H9 (cell line): ENCODE measurements around the gene NPR1. TPM values are rescaled to one million over a fixed set of nuclear protein-coding genes. Genes with fewer than 3 reads are reported as not detected.

Experiments used
- DNase-seq: peaks from one replicate; pipeline ENCODE4 v3.0.0-alpha.2; 2017
- H2AFZ ChIP-seq: one replicate; pipeline ENCODE4 v1.6.1; 2013; ENCODE audit warnings: mild to moderate bottlenecking, low read length, control low read depth, moderate library complexity
- H2AK5ac ChIP-seq: 2 replicates; pipeline ENCODE4 v1.6.1; 2013; ENCODE audit warnings: low read length, control low read depth, mixed read lengths; ENCODE audit not compliant: insufficient read length
- H2BK120ac ChIP-seq: one replicate; pipeline ENCODE4 v1.6.1; 2013; ENCODE audit warnings: low read depth, mild to moderate bottlenecking, low read length, control low read depth, inconsistent platforms; ENCODE audit not compliant: poor library complexity, severe bottlenecking
- H2BK12ac ChIP-seq: 2 replicates; pipeline ENCODE4 v1.6.1; 2013; ENCODE audit warnings: low read length, control low read depth, mixed read lengths, low read depth; ENCODE audit not compliant: insufficient read length
- H2BK15ac ChIP-seq: 2 replicates; pipeline ENCODE4 v1.6.1; 2013; ENCODE audit warnings: low read depth, low read length, control low read depth
- H2BK20ac ChIP-seq: one replicate; pipeline ENCODE4 v1.6.1; 2013; ENCODE audit warnings: low read depth, mild to moderate bottlenecking, low read length, control low read depth, inconsistent platforms; ENCODE audit not compliant: poor library complexity, severe bottlenecking
- H2BK5ac ChIP-seq: 2 replicates; pipeline ENCODE4 v1.6.1; 2013; ENCODE audit warnings: low read length, control low read depth, mixed read lengths; ENCODE audit not compliant: insufficient read length
- H3K14ac ChIP-seq: 2 replicates; pipeline ENCODE4 v1.6.1; 2013; ENCODE audit warnings: low read length, control low read depth; ENCODE audit not compliant: insufficient read depth
- H3K18ac ChIP-seq: 2 replicates; pipeline ENCODE4 v1.6.1; 2013; ENCODE audit warnings: low read depth, mild to moderate bottlenecking, mixed read lengths, low read length, control low read depth; ENCODE audit not compliant: insufficient read length
- H3K23ac ChIP-seq: 2 replicates; pipeline ENCODE4 v1.6.1; 2013; ENCODE audit warnings: low read length, control low read depth, mixed read lengths, low read depth; ENCODE audit not compliant: insufficient read length
- H3K23me2 ChIP-seq: 2 replicates; pipeline ENCODE4 v1.6.1; 2013; ENCODE audit warnings: low read depth, mild to moderate bottlenecking, mixed read lengths, low read length, control low read depth; ENCODE audit not compliant: insufficient read length, poor library complexity, severe bottlenecking
- H3K27ac ChIP-seq: 2 replicates; pipeline ENCODE4 v1.5.1; 2013; ENCODE audit warnings: low read length, control low read depth, mixed read lengths, low read depth; ENCODE audit not compliant: insufficient read length
- H3K27me3 ChIP-seq: 2 replicates; pipeline ENCODE4 v1.6.1; 2013; ENCODE audit warnings: low read length, control low read depth, inconsistent platforms; ENCODE audit not compliant: insufficient read depth
- H3K4ac ChIP-seq: 2 replicates; pipeline ENCODE4 v1.6.1; 2013; ENCODE audit warnings: low read depth, mild to moderate bottlenecking, control low read depth, inconsistent platforms, low read length, moderate library complexity
- H3K4me1 ChIP-seq: 2 replicates; pipeline ENCODE4 v1.6.1; 2013; ENCODE audit warnings: low read length, control low read depth, inconsistent platforms; ENCODE audit not compliant: insufficient read depth
- H3K4me2 ChIP-seq: 2 replicates; pipeline ENCODE4 v1.6.1; 2013; ENCODE audit warnings: low read length, control low read depth, mixed read lengths; ENCODE audit not compliant: insufficient read length, insufficient read depth
- H3K56ac ChIP-seq: 2 replicates; pipeline ENCODE4 v1.6.1; 2013; ENCODE audit warnings: low read depth, mild to moderate bottlenecking, mixed read lengths, low read length, control low read depth; ENCODE audit not compliant: insufficient read length
- H3K79me1 ChIP-seq: 2 replicates; pipeline ENCODE4 v1.6.1; 2013; ENCODE audit warnings: low read depth, mild to moderate bottlenecking, moderate library complexity, low read length, control low read depth, inconsistent platforms; ENCODE audit not compliant: insufficient read depth, poor library complexity, severe bottlenecking
- H3K79me2 ChIP-seq: 2 replicates; pipeline ENCODE4 v1.6.1; 2013; ENCODE audit warnings: low read length, control low read depth, inconsistent platforms; ENCODE audit not compliant: insufficient read depth
- H3K9ac ChIP-seq: 2 replicates; pipeline ENCODE4 v1.6.1; 2013; ENCODE audit warnings: low read length, control low read depth, mixed read lengths; ENCODE audit not compliant: insufficient read length; ENCODE audit errors: extremely low read depth
- H3K9me3 ChIP-seq: one replicate; pipeline ENCODE4 v1.6.1; 2013; ENCODE audit warnings: low read depth, low read length, inconsistent platforms; ENCODE audit not compliant: control insufficient read depth
- H3T11ph ChIP-seq: one replicate; pipeline ENCODE4 v1.6.1; 2013; ENCODE audit warnings: mild to moderate bottlenecking, low read length, control low read depth, inconsistent platforms
- H4K20me1 ChIP-seq: one replicate; pipeline ENCODE4 v1.6.1; 2013; ENCODE audit not compliant: control insufficient read depth, insufficient read length, insufficient read depth
- H4K5ac ChIP-seq: 2 replicates; pipeline ENCODE4 v1.6.1; 2013; ENCODE audit warnings: low read depth, mild to moderate bottlenecking, mixed read lengths, low read length, control low read depth; ENCODE audit not compliant: insufficient read length
- H4K8ac ChIP-seq: replicated peaks from 2 replicates; pipeline ENCODE4 v1.6.1; 2013; ENCODE audit warnings: low read length, control low read depth, mixed read lengths, low read depth; ENCODE audit not compliant: insufficient read length
- H4K91ac ChIP-seq: 2 replicates; pipeline ENCODE4 v1.6.1; 2013; ENCODE audit warnings: low read depth, mild to moderate bottlenecking, moderate library complexity, mixed read lengths, low read length, control low read depth; ENCODE audit not compliant: insufficient read length
- H3K27ac Mint-ChIP-seq, 3 experiments: 2 replicates in 2 of 3; 3 replicates in 1 of 3; pipeline ENCODE4 v1.8.0; 2020 to 2021; ENCODE audit warnings: mixed read lengths in 3 of 3, mild to moderate bottlenecking in 1 of 3, moderate library complexity in 1 of 3
- H3K27me3 Mint-ChIP-seq: 2 replicates; pipeline ENCODE4 v1.8.0; 2021; ENCODE audit warnings: low read depth, mild to moderate bottlenecking, moderate library complexity, mixed read lengths
- H3K36me3 Mint-ChIP-seq, 3 experiments: 2 replicates in 2 of 3; 3 replicates in 1 of 3; pipeline ENCODE4 v1.8.0; 2020 to 2021; ENCODE audit warnings: low read depth in 3 of 3, mixed read lengths in 3 of 3; ENCODE audit not compliant: insufficient read depth in 1 of 3
- H3K4me1 Mint-ChIP-seq, 2 experiments: 2 replicates each; pipeline ENCODE4 v1.8.0; 2020; ENCODE audit warnings: mixed read lengths in 2 of 2
- H3K4me3 Mint-ChIP-seq, 2 experiments: 2 replicates in 1 of 2; 3 replicates in 1 of 2; pipeline ENCODE4 v1.8.0; 2020 to 2021; ENCODE audit warnings: mild to moderate bottlenecking in 2 of 2, mixed read lengths in 2 of 2, moderate library complexity in 1 of 2
- H3K9me3 Mint-ChIP-seq, 2 experiments: 2 replicates in 1 of 2; 3 replicates in 1 of 2; pipeline ENCODE4 v1.8.0; 2020; ENCODE audit warnings: mild to moderate bottlenecking in 2 of 2, mixed read lengths in 2 of 2, moderate library complexity in 1 of 2
- CTCF ChIP-seq: fragments of 200-600 bp; sonication (generic); conservative IDR thresholded peaks from 3 replicates; pipeline ENCODE4 v1.8.0; 2021; ENCODE audit warnings: antibody characterized with exemption, mild to moderate bottlenecking
- WGBS: extraction: QIAGEN DNeasy Blood & Tissue Kit; methylation state at CpG from one replicate; pipeline ENCODE4 v1.1.7; 2013; ENCODE audit warnings: missing lambda C conversion rate, low lambda C conversion rate, mixed read lengths; ENCODE audit not compliant: insufficient read length; ENCODE audit errors: extremely low coverage; 5-methylcytosine and 5-hydroxymethylcytosine counted together
- total RNA-seq: library from RNA; stranded (reverse); gene quantifications from 2 replicates; pipeline ENCODE4 v1.2.1, GENCODE V29; 2021

The NPR1 gene
- total RNA-seq, 1 experiment from 2014 or later = 8.6 TPM

- H3K9ac ChIP-seq = no peak overlapping the region
These were observed 570 bp upstream of the NPR1 start for GRCh38 chr1:153677718-153678518.

More at GRCh38 chr1:153677718-153678518, 570 bp upstream of the NPR1 start:
- Histone ChIP-seq H4K91ac (no peak overlapping the region), H3K23ac (no peak overlapping the region), H2AFZ (no peak overlapping the region), H2BK120ac (no peak overlapping the region), H2AK5ac (no peak overlapping the region), H3K23me2 (peaks cover 26% of the 10 kb centered on the region), H3K27me3 (peaks cover 3% of the 10 kb centered on the region; the same call in 1 of the 2 replicates), H3K4me1 (no peaks in the 10 kb centered on the region), H3K4ac (no peak overlapping the region), H4K8ac (no peak overlapping the region), H3K9me3 (no peaks in the 10 kb centered on the region), H3K18ac (no peak overlapping the region), H3K79me2 (no peaks in the 10 kb centered on the region), H2BK15ac (no peak overlapping the region), H3K27ac (no peak overlapping the region), H3T11ph (no peak overlapping the region), H3K4me2 (peak overlapping the region; percentile 65), H2BK20ac (no peak overlapping the region), H4K20me1 (no peaks in the 10 kb centered on the region), H3K14ac (no peak overlapping the region), H2BK12ac (no peak overlapping the region), H4K5ac (no peak overlapping the region), H2BK5ac (no peak overlapping the region), H3K79me1 (no peaks in the 10 kb centered on the region), H3K56ac (no peak overlapping the region)
- Mint-ChIP-seq H3K9me3 (no peaks in the 10 kb centered on the region), H3K27me3 (peaks cover 44% of the 10 kb centered on the region), H3K4me1 (peaks cover 21 to 24% of the 10 kb centered on the region in 2 experiments), H3K4me3 (peak overlapping the region; percentile 74 to 86), H3K27ac (peak overlapping the region in 1 of 3 experiments; percentile 9; a peak in 1 of 7 replicates), H3K36me3 (peaks cover 0 to 10% (median 4%) of the 10 kb centered on the region in 3 experiments; a peak in 2 of 7 replicates)
- TF ChIP-seq CTCF = peak; percentile 95
- no CpG with 5 or more reads among the region's 29 CpGs for WGBS
- peak; percentile 77 for DNase-seq
